Astrocyte of the hippocampus (primary cell): ENCODE results near the gene PARVG.

Experiments
- DNase-seq: peaks from one replicate; pipeline ENCODE4 v3.0.0; 2011; ENCODE audit warnings: low read depth, low spot score

Gene PARVG

GRCh38 chr22:44180706-44181032 is at the start of gene PARVG:
PARVG (plus strand) TSS chr22:44180925; CDS start chr22:44183330, 2,405 bp downstream.
- DNase-seq, result no peak

DNA sequence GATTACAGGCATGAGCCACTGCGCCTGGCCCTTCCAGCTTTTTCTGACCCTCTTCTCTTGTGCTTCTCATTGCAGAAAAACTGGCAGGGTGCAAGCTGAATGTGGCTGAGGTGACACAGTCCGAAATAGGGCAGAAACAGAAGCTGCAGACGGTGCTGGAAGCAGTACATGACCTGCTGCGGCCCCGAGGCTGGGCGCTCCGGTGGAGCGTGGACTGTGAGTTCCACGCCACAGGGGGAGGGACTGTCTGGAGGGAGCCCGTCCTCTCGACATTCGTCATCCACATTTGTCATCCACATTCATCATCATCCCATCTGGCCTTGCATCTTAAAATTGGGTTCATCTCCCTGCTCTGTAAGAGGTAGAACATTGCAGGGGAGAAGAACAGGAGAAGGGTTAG is 49.3 kb upstream of the PARVG start:
- DNase-seq, result no peak

GRCh38 chr22:44131989-44132685 is 48.6 kb upstream of the PARVG start:
- no peak for DNase-seq

DNA sequence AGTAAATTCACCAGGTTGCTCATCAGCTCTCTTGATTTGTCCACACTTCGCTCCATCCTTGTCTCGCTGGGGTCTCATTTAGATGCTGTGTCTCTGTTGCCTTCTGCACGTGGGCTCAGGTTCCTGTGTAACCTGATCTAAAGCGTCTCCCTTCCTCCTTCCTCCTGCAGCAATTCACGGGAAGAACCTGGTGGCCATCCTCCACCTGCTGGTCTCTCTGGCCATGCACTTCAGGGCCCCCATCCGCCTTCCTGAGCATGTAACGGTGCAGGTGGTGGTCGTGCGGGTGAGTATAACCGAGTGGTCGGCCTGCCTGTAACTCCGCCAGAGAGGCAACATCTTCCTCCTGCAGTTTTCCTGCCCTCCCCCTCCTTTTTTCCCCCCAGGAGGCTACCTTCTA is 48.0 kb upstream of the PARVG start:
- DNase-seq, result no peak

DNA sequence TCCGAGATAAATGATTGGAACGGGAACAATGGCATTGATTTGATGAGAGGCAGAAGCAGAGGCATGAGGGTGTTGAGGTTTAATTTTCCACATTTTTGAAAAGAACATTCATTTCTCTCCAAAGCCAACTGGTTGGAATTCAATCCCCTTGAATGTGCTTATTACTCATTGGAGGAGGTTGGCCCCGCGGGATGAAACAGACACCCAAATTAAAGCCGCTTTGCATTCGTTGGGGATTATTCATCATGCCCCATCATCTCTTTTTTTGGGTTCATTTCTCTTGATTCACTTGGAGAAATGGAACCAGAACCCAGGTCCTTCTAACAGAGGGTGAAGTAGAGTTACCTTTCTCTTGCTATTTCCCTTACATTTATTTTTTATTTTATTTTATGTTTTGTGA is 47.6 kb upstream of the PARVG start:
- peak; percentile 73 for DNase-seq

DNA sequence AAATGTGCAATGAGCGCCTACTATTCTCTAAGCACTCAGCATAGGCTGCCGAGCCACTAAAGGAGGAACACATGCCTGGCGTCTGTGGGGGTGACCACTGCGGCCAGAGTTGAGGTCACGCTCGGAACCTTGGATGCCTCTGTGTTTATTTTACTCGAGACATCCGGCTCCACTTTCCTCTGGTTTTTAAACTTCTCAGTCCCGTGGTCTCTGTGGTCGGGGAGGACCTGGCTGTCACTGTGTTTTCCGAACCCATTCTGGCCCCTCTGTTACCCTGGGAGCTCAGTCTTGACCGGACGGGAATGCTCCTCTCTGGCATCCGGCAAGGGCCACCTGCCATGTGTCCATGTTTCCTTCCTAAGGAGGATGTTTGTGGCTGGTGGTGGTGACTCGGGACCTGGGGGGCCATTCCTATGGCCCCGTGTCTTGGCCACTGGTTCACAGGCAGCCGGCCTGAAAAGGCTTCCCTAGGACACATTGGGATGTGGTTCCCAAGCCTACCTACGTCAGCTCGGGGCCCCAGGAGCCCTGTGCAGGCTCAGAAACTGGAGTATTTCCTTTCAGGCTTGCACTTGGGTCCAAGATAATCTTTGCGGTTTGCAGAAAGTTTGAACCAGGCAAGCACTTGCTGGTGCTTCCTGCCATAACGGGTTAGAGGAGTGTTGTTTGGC is 46.7 kb upstream of the PARVG start:
- peak; percentile 94 for DNase-seq

- no peak for DNase-seq
These were observed 44.6 kb upstream of the PARVG start for GRCh38 chr22:44136112-44136511.

DNA sequence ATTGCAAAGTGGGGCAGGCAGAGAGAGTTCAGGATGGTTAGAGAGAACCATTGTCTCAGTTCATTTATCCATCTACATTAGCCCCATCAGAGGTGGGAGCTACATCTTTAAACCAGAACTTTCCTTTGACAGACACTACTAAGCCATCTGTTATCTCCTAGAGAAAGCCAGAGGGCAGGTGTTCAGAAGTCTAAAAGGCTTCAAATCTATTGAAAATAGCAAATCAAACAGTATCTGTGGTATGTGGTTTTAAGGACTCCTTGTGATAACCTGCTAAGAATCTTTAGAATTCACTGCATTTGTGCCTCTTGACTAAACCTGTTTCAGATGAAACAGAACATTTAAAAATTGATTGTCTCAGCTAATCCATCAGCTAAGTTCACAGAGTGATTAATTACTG is 43.9 kb upstream of the PARVG start:
- no peak for DNase-seq

DNA sequence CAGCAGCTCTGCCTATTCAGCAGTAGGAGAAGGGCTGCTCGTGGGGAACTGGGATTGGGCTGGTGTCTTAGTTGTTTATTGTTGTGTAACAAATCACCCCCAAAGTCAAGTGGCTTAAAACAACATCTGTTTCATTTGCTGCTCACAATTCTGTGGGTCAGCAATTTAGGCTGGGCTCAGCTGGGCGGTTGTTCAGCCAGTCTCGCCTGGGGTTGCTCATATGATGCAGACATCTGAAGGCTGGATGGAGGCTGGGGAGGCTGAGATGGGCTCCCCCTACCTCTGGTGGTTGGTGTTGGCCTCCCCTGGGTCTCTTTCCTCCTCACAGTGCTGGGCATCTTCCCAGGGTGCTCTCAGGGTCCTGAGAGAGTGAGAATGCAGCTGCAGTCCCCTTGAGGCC is 43.3 kb upstream of the PARVG start:
- DNase-seq, result no peak

DNA sequence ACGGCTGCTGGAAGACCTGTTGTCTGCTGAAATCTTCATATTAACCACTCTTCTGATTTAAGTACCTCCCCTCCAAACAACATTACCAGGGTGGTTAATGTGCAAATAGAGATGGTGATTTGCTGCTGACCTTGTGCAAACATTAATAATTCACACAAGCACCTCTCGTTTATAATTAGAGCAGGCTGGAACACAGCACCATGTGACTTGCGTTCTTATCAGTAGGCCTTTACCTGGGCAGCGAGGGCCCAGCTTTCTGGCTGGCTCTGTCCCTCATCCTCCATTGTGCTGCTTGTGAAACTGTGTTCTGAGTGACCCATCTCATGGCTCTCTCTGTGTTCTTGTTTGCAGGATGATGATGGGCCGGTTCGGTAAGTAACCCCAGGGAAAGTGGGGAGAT is 41.0 kb upstream of the PARVG start:
- no peak for DNase-seq

DNA sequence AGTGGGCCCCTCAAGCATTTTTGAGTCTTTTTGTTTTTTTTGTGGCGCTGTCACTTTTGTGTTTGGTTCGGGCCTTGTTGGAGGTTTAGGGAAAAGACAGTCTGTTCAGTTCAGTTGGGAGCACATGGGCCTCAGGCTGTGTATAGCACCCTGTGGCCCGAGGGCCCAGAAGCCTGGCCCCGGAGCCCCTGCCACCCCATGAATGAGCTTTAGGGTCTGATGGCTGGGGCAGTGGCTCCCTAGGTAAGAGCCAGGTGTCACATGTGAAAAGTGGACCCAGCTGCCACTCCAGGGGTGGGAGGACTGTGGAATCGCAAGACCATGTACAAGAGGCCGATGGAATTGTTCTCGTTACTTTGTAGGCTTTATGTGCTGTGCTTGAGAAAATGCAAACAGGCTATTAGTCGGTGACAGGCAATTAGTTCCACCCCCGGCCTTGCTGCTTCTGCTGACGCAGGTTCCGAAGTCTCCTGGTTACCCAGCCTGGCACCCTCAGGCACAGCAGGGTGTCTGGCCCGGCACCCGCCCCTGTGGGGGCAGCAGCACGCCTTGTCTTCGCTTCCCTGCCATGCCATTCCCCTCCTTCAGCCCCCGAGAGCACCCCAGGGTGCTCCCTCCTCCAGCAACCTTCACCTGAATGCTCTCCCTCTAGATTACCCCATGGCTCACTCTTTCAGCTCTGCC is 38.2 kb upstream of the PARVG start:
- DNase-seq, result no peak

- DNase-seq, result no peak
These were observed 37.6 kb upstream of the PARVG start for GRCh38 chr22:44143105-44143474.

DNA sequence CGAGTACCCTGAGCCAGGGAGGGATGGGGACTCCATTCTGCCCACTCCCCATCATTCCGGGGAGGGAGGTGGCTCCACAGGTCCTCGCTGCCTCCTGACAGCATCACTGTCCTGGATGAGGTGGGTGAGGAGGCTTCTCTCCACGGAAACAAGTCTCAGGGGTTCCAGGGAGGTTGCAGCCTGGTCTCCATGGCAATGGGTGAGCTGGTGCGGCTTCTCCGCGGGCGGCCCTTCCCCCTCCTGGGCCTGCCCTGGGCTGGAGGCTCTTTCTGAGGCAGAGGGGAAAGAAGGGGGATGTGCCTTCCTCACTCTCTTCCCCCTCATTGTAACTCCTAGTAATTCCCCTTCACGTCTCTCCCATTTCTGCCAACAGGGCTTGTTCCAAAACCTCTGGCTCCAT is 37.1 kb upstream of the PARVG start:
- DNase-seq, result no peak

- no peak for DNase-seq
These were observed 36.6 kb upstream of the PARVG start for GRCh38 chr22:44144046-44144569.

DNA sequence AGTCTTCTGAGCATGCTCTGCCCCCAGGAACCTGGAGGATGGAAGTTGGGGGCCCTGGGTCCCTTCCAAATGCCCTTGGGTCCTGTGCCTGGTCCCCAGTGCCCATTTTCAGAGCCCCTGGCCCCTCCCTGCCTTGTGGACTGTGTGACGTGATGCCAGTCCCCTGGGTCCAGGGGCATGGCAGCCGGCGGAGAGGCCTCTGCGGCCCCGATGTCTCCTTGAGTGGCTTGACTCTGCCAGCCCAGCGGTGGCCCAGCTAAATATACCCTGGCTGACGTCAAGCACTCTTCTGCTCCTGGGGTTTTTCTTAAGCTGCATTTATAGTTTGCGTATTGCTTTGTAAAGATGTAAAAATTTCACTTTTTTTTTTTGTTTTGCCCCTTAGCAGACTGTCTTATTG is 35.2 kb upstream of the PARVG start:
- DNase-seq, result no peak

- DNase-seq, result no peak
These were observed 34.5 kb upstream of the PARVG start for GRCh38 chr22:44146088-44146861.

- no peak for DNase-seq
These were observed 33.6 kb upstream of the PARVG start for GRCh38 chr22:44147008-44147645.

DNA sequence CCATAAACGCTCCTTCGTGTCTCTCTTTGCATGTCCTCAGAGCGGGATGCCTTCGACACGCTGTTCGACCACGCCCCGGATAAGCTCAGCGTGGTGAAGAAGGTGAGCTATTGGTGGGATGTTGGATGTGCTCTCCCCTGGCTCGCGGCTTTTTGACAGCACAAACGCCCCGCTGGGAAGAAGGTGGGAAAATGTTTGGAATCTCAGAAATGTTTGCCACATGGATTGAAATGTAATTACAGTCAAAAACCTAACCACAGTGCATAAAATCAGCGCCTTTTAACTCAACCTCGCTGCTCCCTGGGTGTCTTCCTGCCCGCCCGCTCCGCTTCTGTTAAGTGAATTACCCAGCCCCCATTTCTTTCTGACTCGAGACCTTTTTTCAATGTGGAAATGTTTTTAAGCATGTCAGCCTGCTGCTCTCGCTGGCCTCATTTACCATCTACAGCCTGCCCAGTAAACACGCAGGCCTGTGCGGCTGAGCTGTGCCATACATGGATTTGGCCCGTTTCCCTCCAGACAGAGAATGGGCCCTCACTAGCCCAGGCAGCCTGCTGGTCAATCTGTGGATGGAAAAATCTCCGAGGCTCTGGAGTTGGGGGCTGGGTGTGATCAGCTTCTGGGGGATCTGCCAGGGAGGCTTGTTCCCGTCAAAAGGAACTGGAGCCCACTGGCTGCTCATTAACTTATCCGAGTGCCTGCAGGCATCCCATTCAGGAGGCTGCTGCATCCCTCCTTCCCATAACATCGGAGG is 32.7 kb upstream of the PARVG start:
- DNase-seq, result peak; percentile 93

DNA sequence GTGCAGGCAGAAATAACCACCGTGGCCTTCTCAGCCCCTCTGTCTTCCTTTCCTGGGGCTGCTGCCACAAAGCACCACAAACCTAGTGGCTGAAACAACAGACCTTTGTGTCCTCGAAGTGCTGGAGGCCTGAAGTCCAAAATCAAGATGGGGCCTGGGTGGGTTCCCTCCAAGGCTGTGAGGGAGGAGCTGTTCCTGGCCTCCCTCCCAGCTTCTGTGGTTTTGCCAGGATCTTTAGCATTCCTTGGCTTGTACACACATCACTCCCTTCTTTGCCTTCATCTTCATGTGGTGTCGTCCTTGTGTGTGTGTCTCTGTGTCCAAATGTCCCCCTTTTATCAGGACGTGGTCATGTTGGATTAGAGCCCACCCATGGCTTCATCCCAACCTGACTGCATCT is 29.0 kb upstream of the PARVG start:
- DNase-seq, result peak; percentile 92

DNA sequence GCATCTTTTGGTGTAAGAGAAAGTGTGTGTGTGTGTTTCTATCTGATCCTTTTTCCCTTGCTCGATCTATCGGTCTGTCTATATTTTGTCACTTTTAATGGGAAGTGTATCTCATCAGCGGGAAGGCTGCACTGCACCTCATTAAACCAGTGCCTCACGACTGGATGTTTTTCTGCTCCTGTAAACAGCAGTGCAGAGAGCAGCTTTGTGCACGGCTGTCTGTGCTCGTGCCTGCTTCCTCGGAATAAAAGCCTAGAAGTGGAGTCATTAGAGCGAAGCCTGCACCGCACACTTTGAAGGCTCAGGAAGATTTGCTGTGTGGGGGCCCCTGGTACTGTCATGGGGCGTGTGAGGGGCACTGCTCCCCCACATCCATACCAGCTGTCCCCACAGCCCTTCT is 27.0 kb upstream of the PARVG start:
- DNase-seq, result no peak

DNA sequence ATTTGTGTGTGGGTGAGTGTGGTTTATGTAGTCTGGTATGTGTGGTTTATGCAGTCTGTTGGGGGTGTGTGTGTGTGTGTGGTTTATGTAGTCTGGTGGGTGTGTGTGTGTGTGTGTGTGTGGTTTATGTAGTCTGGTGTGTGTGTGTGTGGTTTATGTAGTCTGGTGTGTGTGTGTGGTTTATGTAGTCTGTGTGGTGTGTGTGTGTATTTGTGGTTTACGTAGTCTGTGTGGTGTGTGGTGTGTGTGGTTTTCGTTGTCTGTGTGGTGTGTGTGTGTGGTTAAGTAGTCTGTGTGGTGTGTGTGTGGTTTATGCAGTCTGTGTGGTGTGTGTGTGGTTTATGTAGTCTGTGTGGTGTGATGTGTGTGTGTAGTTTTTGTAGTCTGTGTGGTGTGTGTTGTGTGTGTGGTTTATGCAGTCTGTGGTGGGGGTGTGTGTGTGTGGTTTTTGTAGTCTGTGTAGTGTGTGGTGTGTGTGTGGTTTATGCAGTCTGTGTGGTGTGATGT is 26.2 kb upstream of the PARVG start:
- peak; percentile 73 for DNase-seq
